H1 (cell line): ENCODE measurements around the gene TBR1.

Experiments
- BCL11A ChIP-seq, 2 experiments: IDR thresholded peaks; one replicate each; pipeline ENCODE4 v1.6.1; 2011; ENCODE audit warnings: low read depth in 2 of 2, low read length in 2 of 2, mild to moderate bottlenecking in 2 of 2
- CHD1 ChIP-seq: IDR thresholded peaks from 2 replicates; pipeline ENCODE4 v1.6.1; 2012; ENCODE audit warnings: low read depth, low read length, improper control_type of control experiment
- EP300 ChIP-seq, 2 experiments: IDR thresholded peaks; 1 replicate in 1 of 2; 2 replicates in 1 of 2; pipeline ENCODE4 v1.6.1; 2011 to 2012; ENCODE audit warnings: low read depth in 2 of 2, low read length in 2 of 2, mild to moderate bottlenecking in 2 of 2, borderline replicate concordance in 1 of 2, inconsistent platforms in 1 of 2, moderate library complexity in 1 of 2
- POLR2A ChIP-seq, 2 experiments: IDR thresholded peaks; 1 replicate in 1 of 2; 2 replicates in 1 of 2; pipeline ENCODE4 v1.6.1; 2011; ENCODE audit warnings: low read depth in 2 of 2, low read length in 2 of 2, mild to moderate bottlenecking in 2 of 2; ENCODE audit errors: control extremely low read depth in 1 of 2
- POU5F1 ChIP-seq: IDR thresholded peaks from 2 replicates; pipeline ENCODE4 v1.6.1; 2011; ENCODE audit warnings: low read depth, mild to moderate bottlenecking, low read length, moderate library complexity
- TAF1 ChIP-seq: IDR thresholded peaks from 2 replicates; pipeline ENCODE4 v1.6.1; 2011; ENCODE audit warnings: mild to moderate bottlenecking, low read depth, low read length
- USF2 ChIP-seq: IDR thresholded peaks from 2 replicates; pipeline ENCODE4 v1.6.1; 2011; ENCODE audit warnings: low read length, improper control_type of control experiment
- TF ChIP-seq, protein P1 (sequence below), 3 experiments: IDR thresholded peaks; 1 replicate in 2 of 3; 2 replicates in 1 of 3; pipeline versions ENCODE4 v1.5.1 to v1.6.1; 2011; ENCODE audit warnings: low read length in 3 of 3, mild to moderate bottlenecking in 3 of 3, inconsistent platforms in 2 of 3, low read depth in 1 of 3, moderate library complexity in 1 of 3; ENCODE audit not compliant: insufficient read depth in 1 of 3; ENCODE audit errors: control extremely low read depth in 1 of 3

DNA sequence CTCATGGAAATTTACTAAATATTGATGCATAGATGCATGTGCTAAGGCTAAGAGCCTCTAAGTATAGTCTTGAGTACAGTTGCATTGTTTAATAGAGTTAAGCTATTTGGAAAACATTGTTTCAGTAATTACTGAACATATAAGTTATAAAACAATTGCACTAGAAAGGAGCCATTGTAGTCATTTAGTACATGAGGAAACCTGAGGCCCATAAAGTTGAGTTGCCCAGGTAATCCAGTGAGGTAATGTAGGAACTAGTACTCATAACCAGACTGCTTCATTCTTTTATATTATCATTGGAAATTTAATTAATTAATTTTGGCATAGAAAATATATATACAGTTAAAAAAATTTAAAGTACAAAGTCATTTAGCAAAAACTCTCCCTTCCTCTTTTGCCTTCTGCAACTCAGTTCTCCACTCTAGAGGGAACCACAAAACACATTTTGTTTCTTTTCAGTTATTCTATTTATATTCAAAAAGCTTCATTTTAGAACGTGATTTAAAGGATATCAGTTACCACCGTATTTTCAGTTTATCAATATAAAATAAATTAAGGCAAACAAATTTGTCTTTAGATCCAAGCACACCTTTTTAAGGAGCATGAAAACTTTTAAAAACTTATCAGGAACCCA lies 27.8 kb upstream of the TBR1 start:
- TF ChIP-seq EP300 (IDR thresholded peaks at IDR 0.05; ENCODE audit: borderline replicate concordance in 1 of 2, low read depth in 2 of 2, low read length in 2 of 2) = no peak
- no peak for TF ChIP-seq CHD1
- TF ChIP-seq TAF1 = no peak
- no peak for TF ChIP-seq USF2
- TF ChIP-seq, protein P1, sequence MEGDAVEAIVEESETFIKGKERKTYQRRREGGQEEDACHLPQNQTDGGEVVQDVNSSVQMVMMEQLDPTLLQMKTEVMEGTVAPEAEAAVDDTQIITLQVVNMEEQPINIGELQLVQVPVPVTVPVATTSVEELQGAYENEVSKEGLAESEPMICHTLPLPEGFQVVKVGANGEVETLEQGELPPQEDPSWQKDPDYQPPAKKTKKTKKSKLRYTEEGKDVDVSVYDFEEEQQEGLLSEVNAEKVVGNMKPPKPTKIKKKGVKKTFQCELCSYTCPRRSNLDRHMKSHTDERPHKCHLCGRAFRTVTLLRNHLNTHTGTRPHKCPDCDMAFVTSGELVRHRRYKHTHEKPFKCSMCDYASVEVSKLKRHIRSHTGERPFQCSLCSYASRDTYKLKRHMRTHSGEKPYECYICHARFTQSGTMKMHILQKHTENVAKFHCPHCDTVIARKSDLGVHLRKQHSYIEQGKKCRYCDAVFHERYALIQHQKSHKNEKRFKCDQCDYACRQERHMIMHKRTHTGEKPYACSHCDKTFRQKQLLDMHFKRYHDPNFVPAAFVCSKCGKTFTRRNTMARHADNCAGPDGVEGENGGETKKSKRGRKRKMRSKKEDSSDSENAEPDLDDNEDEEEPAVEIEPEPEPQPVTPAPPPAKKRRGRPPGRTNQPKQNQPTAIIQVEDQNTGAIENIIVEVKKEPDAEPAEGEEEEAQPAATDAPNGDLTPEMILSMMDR (IDR thresholded peaks at IDR 0.05; ENCODE audit: control extremely low read depth in 1 of 3, insufficient read depth in 1 of 3, low read depth in 1 of 3, low read length in 3 of 3) = no peak
- TF ChIP-seq BCL11A (IDR thresholded peaks at IDR 0.05; ENCODE audit: low read depth in 2 of 2, low read length in 2 of 2) = no peak
- no peak for TF ChIP-seq POLR2A (IDR thresholded peaks at IDR 0.05; ENCODE audit: control extremely low read depth in 1 of 2, low read depth in 2 of 2, low read length in 2 of 2)
- TF ChIP-seq POU5F1 = no peak
